HG02981 (cell line): ENCODE data around the gene SBF2.
"Not testable (repeated sequence)": the region's sequence is repeated elsewhere in the genome, so short reads cannot be mapped to it uniquely, and the experiment has no call there.

Source experiments
- ATAC-seq: cut with Tn5 transposase; IDR thresholded peaks from one replicate; pipeline ENCODE4 v1.9.1; 2021; ENCODE audit warnings: mild to moderate bottlenecking, moderate library complexity; ENCODE audit not compliant: unreplicated experiment

SBF2 gene

DNA sequence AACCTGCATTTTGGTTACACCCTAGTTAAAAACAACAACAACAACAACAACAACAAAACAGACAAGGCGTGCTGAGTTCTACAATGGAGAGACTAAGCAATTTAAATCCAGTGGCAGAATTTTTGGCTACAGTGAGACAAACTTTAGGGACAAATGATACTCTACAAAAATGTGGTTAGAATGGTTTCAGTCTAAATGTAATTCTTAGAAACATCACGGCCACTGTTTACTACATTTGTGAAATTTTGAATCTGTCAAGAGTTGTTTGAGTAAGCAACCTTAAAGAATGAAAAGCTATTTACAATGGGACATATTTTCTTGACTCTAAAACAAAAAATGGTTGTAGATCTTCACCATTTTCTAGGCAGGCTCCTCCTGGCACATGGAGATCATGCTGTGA is 370.7 kb downstream of the SBF2 start:
- ATAC-seq: no peak

DNA sequence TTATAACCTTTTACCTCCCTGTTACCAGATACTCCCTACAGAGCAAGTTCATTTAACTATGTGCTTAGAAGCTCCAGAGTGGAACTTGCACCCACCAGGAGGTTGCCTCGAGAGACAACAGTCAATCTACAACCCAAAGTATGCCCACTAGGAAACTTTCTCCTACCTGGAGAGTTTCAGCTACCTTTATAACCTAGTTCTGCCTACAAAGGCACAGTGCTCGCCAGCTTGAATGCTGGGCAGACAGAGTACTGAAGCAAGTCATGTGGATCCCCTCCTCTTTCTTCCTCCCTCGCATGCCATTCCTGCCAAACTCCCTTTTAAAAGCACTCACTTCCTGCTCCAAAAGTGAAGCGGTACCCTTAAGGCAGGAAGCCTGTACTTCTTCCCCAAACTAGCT is 371.2 kb downstream of the SBF2 start:
- ATAC-seq: no peak

- no peak for ATAC-seq
These were observed 377.5 kb downstream of the SBF2 start for GRCh38 chr11:9916480-9916879.

- no peak for ATAC-seq
These were observed 380.0 kb downstream of the SBF2 start for GRCh38 chr11:9914064-9914463.

DNA sequence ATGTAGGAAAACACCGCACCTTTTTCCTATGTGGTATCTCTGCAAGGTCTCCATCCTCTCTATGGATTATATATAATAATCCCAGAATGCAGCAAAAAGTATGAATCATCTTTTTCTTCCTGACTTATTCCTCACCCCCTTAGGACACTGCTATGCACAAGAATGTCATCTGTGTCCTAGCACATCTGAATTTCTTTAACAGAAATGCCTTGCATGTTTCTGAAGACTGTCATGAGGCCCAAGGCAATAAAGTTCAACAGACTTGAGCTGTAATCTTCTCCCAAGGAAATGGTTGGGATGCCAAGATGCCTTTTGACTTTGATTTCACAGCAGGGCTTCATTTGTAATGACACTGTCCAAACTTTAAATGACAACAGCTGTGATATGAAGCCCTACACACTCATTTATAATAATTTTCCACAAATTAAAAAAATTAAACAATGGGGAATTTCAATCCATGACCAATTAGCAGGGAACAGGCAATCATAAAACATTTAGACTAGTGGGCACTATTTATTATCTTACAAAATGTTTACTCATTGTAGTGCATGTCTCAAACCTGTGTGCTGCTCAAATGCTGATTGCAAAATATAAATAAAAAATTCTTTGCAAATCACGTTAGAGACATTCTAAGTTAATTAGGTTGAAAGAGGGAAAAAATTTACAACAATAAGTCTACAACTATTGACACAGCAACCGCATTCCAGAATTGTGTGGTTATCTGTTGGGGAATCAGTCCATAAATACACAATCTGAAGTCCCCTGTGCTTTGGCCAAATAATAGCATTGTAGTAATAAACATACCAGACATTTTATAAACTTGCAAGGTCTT is 387.8 kb downstream of the SBF2 start:
- ATAC-seq: no peak

- ATAC-seq: no peak
These were observed 388.5 kb downstream of the SBF2 start for GRCh38 chr11:9905501-9905951.

GRCh38 chr11:9903579-9903978 is 390.4 kb downstream of the SBF2 start:
- no peak for ATAC-seq

DNA sequence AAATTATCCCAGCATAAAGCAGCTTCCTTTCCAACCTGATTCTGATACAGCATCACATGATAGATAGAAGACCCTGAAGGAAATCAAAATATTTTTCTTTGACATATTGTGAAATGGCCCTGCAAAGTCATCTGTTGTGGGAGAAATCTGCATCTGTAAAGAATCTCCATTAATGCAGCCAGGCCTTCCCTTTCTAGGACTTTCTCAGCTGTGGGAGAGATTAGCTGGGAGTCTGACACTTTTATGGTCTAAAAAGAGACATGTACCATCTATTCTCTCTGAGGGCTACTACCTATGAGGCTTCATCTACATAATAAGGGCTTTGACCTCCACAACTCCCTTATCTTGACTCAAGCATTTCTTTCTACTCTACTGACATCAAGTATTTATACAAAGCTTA is 392.1 kb downstream of the SBF2 start:
- ATAC-seq: no peak

- ATAC-seq: not testable (repeated sequence)
These were observed 393.8 kb downstream of the SBF2 start for GRCh38 chr11:9900253-9900652.

DNA sequence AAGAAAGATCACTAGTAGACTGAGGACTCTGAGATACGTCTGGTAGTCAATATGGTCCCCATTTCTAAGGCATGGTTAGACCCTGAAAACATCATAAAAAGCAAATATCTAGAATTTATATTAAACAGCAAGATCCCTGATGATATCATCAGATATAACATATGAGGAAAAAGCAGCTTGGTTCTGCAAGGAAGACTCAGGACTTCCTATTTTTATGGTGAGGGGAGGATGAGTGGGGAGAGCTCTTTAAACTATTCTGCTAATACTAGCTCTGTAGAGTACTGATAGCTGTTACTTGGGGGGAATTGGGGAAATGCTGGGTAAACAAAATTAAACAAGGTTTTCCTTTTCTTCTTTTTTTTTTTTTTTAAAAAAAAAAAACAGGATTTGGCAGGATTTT is 394.3 kb downstream of the SBF2 start:
- no peak for ATAC-seq

DNA sequence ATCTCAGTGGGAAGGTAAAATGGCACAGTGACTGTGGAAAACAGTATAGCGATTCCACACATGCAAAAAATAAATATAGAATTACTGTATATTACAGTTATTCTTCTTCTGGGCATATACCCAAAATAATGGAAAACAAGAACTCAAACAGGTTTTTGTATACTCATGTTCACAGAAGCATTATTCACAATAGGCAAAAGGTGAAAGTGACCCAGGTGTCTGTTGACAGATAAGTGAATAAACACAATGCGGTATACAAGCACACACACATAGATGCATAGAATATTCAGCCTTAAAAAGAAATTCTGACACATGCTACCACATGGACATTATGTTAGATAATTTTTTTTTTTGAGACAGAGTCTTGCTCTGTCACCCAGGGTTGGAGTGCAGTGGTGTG is 397.1 kb downstream of the SBF2 start:
- ATAC-seq: no peak

- ATAC-seq: no peak
These were observed 399.0 kb downstream of the SBF2 start for GRCh38 chr11:9895006-9895405.

DNA sequence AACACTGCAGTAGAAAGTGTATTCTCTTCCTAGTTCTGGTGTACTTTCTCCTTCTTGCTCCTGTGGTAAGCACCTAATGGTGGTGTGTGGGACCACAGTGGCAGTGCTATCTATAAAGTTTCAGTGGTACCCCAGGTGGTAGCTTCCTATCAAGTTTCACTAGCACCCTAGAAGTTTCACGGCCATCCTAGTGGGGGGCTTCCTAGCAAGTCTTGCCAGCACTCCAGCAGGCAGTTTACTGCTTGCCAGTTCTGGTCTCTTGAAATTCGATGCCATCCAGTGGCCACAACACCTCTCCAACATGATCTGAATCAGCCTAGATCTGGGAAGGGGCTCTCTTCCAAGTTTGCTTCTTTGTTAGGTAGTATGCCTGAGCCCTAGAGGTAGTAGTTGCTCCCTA is 400.5 kb downstream of the SBF2 start:
- no peak for ATAC-seq

DNA sequence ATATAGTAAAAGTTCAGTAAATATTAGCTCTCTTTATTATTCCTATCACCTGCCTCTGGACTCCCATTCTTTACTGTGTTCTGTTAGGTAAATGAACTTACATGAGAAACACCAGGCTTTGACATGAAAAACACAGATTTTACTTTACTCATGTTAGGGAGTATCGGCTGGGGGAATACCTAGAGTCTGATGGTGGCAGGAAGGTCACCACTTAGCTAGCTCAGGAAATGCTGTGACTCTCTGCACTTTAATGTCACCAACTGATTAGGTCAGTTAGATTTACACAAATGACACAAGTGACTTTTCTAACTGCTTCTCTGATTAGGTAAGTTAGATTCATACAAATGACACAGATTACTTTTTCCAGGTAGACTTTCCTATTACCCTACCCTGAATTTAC is 405.1 kb downstream of the SBF2 start:
- ATAC-seq: no peak

- no peak for ATAC-seq
These were observed 406.5 kb downstream of the SBF2 start for GRCh38 chr11:9887472-9887871.

DNA sequence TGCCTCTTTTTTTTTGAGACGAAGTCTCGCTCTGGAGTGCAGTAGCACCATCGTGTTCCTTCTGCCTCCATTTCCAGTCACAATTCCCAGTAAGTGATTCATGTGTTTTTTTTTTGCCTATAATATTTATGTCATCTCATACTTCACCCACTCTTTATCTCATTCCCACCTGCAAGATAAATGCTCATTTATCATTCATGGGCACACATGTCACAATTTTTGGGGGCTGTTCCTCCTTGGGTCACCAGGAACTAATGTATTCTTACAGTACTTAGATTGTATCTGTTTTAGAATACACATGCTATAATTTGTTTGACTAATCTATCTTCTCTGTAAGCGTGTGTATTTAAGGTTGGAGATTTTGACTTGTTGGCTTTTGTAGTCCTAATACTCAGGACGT is 407.4 kb downstream of the SBF2 start:
- no peak for ATAC-seq

DNA sequence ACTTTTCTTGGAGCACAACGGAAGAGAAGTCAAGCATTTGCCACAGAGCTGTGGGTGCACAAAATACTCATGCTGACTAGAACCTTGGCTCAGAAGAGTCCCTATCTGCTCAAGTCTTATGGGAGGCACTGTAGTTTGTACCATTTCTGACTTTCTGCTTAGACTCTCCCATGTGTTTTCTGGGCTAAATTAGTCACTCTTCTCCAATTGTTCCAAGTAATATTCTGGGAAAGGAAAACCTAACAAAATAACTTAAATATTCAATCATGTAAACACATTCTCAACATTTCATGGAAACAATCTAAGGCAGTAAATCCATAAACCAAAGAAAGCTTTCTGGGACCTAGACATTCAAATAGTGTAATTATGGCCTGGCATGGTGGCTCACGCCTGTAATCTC is 409.4 kb downstream of the SBF2 start:
- no peak for ATAC-seq

GRCh38 chr11:9880657-9881056 is 413.4 kb downstream of the SBF2 start:
- no peak for ATAC-seq

GRCh38 chr11:9878936-9879335 is 415.1 kb downstream of the SBF2 start:
- no peak for ATAC-seq

- no peak for ATAC-seq
These were observed 417.7 kb downstream of the SBF2 start for GRCh38 chr11:9876331-9876730.

DNA sequence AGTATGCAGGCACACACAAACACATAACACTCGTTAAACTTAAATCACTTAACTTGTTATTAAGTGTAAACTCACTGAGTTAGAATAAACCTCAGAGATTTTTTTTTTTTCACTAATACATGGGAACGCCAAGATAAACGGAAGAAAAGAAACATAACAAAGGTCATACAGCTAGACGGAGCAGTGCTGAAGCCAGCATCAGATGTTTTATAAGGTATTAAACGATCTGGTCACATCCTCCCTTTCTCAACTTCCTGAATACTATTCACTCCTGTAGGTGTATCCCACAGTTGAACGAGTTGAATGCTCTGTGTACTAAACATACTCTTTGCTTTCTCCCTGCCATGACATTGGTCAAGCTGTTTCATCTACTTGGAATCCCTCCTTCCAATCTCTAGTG is 418.2 kb downstream of the SBF2 start:
- no peak for ATAC-seq

DNA sequence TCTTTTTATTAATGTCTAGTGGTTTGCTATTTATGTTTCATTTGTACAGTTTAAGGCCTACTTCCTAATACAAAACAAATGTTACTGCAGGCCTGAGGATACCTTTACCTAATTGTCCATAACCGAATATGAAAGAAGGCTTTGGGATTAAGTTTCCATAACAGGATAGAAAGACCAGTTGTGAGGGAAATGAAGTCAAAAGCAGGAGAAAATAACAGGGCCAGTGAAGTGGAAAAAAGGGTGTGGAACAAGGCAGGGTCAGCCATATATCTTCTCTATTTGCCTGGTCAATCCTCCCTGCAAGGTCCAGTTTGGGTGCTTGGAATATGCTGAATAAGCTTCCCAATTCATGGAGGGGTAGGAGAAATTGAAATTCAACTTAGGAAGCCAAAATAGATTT is 418.6 kb downstream of the SBF2 start:
- ATAC-seq: no peak

DNA sequence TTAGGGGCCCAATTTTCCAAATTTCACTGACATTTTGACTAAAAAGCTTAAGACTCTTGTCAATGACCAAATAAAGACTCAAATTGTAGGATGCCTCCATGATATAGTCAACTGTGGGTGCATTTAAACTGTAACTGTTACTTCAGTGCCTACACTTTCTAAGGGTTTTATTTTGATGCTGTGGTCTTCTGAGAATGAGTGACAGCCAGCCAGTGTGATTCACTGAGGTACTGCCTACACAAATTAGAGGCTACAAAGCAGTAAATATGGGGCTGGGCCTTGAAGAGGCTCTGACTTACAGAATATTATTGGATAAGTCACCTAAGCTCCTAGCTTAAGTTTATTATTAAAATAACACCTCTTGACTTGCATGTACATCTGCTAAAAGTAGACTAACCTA is 419.6 kb downstream of the SBF2 start:
- no peak for ATAC-seq
